ENCODE measurements around the gene HINFP. TPM values are rescaled to one million over a fixed set of nuclear protein-coding genes. Genes with fewer than 3 reads are reported as not detected.

Gene HINFP
- total and polyA plus RNA-seq, 2 experiments from 2014 or later, result 12.6 to 29.2 TPM

- Mint-ChIP-seq H3K36me3 (ENCODE audit: low read depth) (no peaks in the 10 kb centered on the region; the same call in 2 of the 3 replicates), H3K4me3 (no peak overlapping the region; the same call in 2 of the 3 replicates), H3K27me3 (ENCODE audit: insufficient read depth, low read depth, poor library complexity) (peaks cover 21% of the 10 kb centered on the region), H3K27ac (no peak overlapping the region), H3K9me3 (no peaks in the 10 kb centered on the region), H3K4me1 (peaks cover 25% of the 10 kb centered on the region)
- no peak for DNase-seq (ENCODE audit: low spot score)
- no peaks in the 10 kb centered on the region for H3K36me3 ChIP-seq (ENCODE audit: insufficient read depth)
- TF ChIP-seq CTCF (conservative IDR thresholded peaks at IDR 0.05; ENCODE audit: low read depth in 2 of 2) (no peak), EZH2 (IDR thresholded peaks at IDR 0.05; ENCODE audit: low read depth, unreplicated experiment) (no peak), STAT1 (IDR thresholded peaks at IDR 0.05; ENCODE audit: unreplicated experiment) (no peak), ZNF114 (CRISPR knock-in tag; IDR thresholded peaks at IDR 0.05) (no peak), ZNF462 (CRISPR knock-in tag; IDR thresholded peaks at IDR 0.05) (no peak), REST (IDR thresholded peaks at IDR 0.05; ENCODE audit: unreplicated experiment) (no peak), POLR2AphosphoS5 (IDR thresholded peaks at IDR 0.05; ENCODE audit: low read depth) (no peak)
- no peaks in the 10 kb centered on the region for H3K9me2 ChIP-seq (ENCODE audit: insufficient read depth)
- H3K4me3 ChIP-seq, result no peak overlapping the region
- peaks cover 5% of the 10 kb centered on the region; the same call in 1 of the 2 replicates for H3F3A ChIP-seq (replicated peaks; ENCODE audit: low read depth)
- no peaks in the 10 kb centered on the region for H4K20me1 ChIP-seq (replicated peaks; ENCODE audit: insufficient read depth)
- H3K27ac ChIP-seq (ENCODE audit: low read depth), result no peak overlapping the region
- H3K4me1 ChIP-seq (ENCODE audit: insufficient read depth), result peaks cover 18% of the 10 kb centered on the region
- H3K79me2 ChIP-seq (replicated peaks; ENCODE audit: insufficient read depth), result no peaks in the 10 kb centered on the region
- peaks cover 20% of the 10 kb centered on the region for H3K27me3 ChIP-seq (ENCODE audit: insufficient read depth)
- ATAC-seq, result no peak
- H2AFZ ChIP-seq, result no peak overlapping the region
- no peak overlapping the region for H3K4me2 ChIP-seq
Measured at GRCh38 chr11:119109843-119110242, 11.5 kb upstream of the HINFP start.
